Astrocyte (in vitro differentiated cells and primary cell): ENCODE measurements around the gene ADSS1. TPM values are rescaled to one million over a fixed set of nuclear protein-coding genes. Genes with fewer than 3 reads are reported as not detected.
A peak's percentile ranks its signal among the peaks of the same experiment; 100 is the strongest.

ENCODE experiments used
- DNase-seq: peaks from one replicate; pipeline ENCODE4 v3.0.0-alpha.2; 2010; ENCODE audit warnings: low read depth
- FAIRE-seq: peaks from 2 replicates; lab custom pipeline; 2011; peaks lifted over from hg19 to GRCh38; lab: Jason Lieb, UNC
- H2AFZ ChIP-seq: 2 replicates; pipeline ENCODE4 v1.6.0; 2012; ENCODE audit warnings: low read depth, low read length, inconsistent platforms
- H3K27ac ChIP-seq: 2 replicates; pipeline ENCODE4 v1.5.1; 2011; ENCODE audit warnings: low read depth, low read length, inconsistent platforms
- H3K27me3 ChIP-seq: 2 replicates; pipeline ENCODE4 v1.6.0; 2011; ENCODE audit warnings: low read length, inconsistent platforms; ENCODE audit not compliant: insufficient read depth
- H3K36me3 ChIP-seq: 2 replicates; pipeline ENCODE4 v1.5.1; 2011; ENCODE audit warnings: low read length, inconsistent platforms; ENCODE audit not compliant: insufficient read depth
- H3K4me1 ChIP-seq: 2 replicates; pipeline ENCODE4 v1.5.1; 2011; ENCODE audit warnings: low read length, inconsistent platforms; ENCODE audit not compliant: insufficient read depth
- H3K4me2 ChIP-seq: 2 replicates; pipeline ENCODE4 v1.6.0; 2012; ENCODE audit warnings: low read length, inconsistent platforms
- H3K4me3 ChIP-seq: 2 replicates; pipeline ENCODE4 v1.5.1; 2011; ENCODE audit warnings: low read depth, mild to moderate bottlenecking, low read length, inconsistent platforms; ENCODE audit not compliant: insufficient read depth
- H3K79me2 ChIP-seq: 2 replicates; pipeline ENCODE4 v1.6.0; 2012; ENCODE audit warnings: mild to moderate bottlenecking, low read length, inconsistent platforms; ENCODE audit not compliant: insufficient read depth
- H3K9ac ChIP-seq: 2 replicates; pipeline ENCODE4 v1.6.0; 2012; ENCODE audit warnings: mild to moderate bottlenecking, low read length, inconsistent platforms
- H3K9me3 ChIP-seq: 2 replicates; pipeline ENCODE4 v1.5.1; 2012; ENCODE audit warnings: low read depth, mild to moderate bottlenecking, low read length, inconsistent platforms; ENCODE audit not compliant: insufficient read depth
- H4K20me1 ChIP-seq: 2 replicates; pipeline ENCODE4 v1.6.0; 2012; ENCODE audit warnings: low read length, inconsistent platforms; ENCODE audit not compliant: insufficient read depth
- H3K27ac Mint-ChIP-seq: one replicate; pipeline ENCODE4 v1.8.0; 2021; ENCODE audit warnings: mild to moderate bottlenecking, mixed read lengths; ENCODE audit not compliant: unreplicated experiment
- H3K27me3 Mint-ChIP-seq: one replicate; pipeline ENCODE4 v1.8.0; 2021; ENCODE audit warnings: low read depth, mixed read lengths; ENCODE audit not compliant: unreplicated experiment
- H3K36me3 Mint-ChIP-seq: one replicate; pipeline ENCODE4 v1.8.0; 2021; ENCODE audit warnings: low read depth, mixed read lengths; ENCODE audit not compliant: unreplicated experiment
- H3K4me1 Mint-ChIP-seq: one replicate; pipeline ENCODE4 v1.8.0; 2021; ENCODE audit warnings: low read depth, mixed read lengths; ENCODE audit not compliant: unreplicated experiment
- H3K4me3 Mint-ChIP-seq: one replicate; pipeline ENCODE4 v1.8.0; 2021; ENCODE audit warnings: mild to moderate bottlenecking, moderate library complexity, mixed read lengths; ENCODE audit not compliant: unreplicated experiment
- H3K9me3 Mint-ChIP-seq: one replicate; pipeline ENCODE4 v1.8.0; 2021; ENCODE audit warnings: mild to moderate bottlenecking, mixed read lengths; ENCODE audit not compliant: unreplicated experiment
- CTCF ChIP-seq: IDR thresholded peaks from 2 replicates; pipeline ENCODE4 v1.5.1; 2011; ENCODE audit warnings: low read depth, mild to moderate bottlenecking, inconsistent platforms, low read length, moderate library complexity; ENCODE audit not compliant: insufficient read depth
- EZH2 ChIP-seq: IDR thresholded peaks from 2 replicates; pipeline ENCODE4 v1.6.1; 2012; ENCODE audit warnings: mild to moderate bottlenecking, low read length, inconsistent platforms; ENCODE audit not compliant: insufficient read depth
- total RNA-seq: library from RNA; stranded (reverse); gene quantifications from 2 replicates; pipeline ENCODE4 v1.2.1, GENCODE V29; 2021

The ADSS1 gene
- total RNA-seq, 1 donor from 2014 or later = 4.4 TPM

- no peaks in the 10 kb centered on the region for H3K27me3 Mint-ChIP-seq
- peak overlapping the region; percentile 74 for H3K4me3 ChIP-seq
- peaks cover 21% of the 10 kb centered on the region for H3K4me1 Mint-ChIP-seq
- H3K4me1 ChIP-seq = peaks cover 21% of the 10 kb centered on the region
- no peaks in the 10 kb centered on the region for H3K9me3 Mint-ChIP-seq
- peaks cover 3% of the 10 kb centered on the region for H3K36me3 Mint-ChIP-seq
- peaks cover 36% of the 10 kb centered on the region for H4K20me1 ChIP-seq
- peaks cover 38% of the 10 kb centered on the region for H3K79me2 ChIP-seq
- FAIRE-seq (no peak), DNase-seq (no peak)
- peak overlapping the region; percentile 67 for H3K9ac ChIP-seq
- no peaks in the 10 kb centered on the region for H3K27me3 ChIP-seq
- no peaks in the 10 kb centered on the region for H3K9me3 ChIP-seq
- H3K4me2 ChIP-seq = peak overlapping the region; percentile 100
- peaks cover 8% of the 10 kb centered on the region for H3K36me3 ChIP-seq
- peak overlapping the region; percentile 82 for H3K27ac ChIP-seq
- peak overlapping the region; percentile 91 for H2AFZ ChIP-seq
- H3K4me3 Mint-ChIP-seq = no peak overlapping the region
- no peak overlapping the region for H3K27ac Mint-ChIP-seq
- TF ChIP-seq CTCF (no peak), EZH2 (no peak)
Measured at GRCh38 chr14:104751539-104752422, 27.8 kb downstream of the ADSS1 start.

DNA sequence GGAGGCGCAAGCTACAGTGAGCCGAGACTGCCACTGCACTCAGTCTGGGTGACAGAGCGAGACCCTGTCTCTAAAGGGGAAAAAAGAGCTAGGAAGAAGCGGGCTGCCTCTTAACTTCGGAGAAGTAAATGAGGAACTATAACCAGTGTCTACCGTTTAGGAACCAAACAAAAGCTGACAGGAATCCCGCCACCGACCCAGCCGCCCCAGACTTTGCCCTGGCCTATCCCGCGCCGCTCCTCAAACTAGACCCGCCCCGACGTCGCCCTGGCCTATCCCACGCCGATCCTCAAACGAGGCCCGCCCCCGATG is 28.4 kb downstream of the ADSS1 start:
- H3K4me3 ChIP-seq = peak overlapping the region; percentile 74
- H3K27me3 ChIP-seq = no peaks in the 10 kb centered on the region
- peak overlapping the region; percentile 82 for H3K27ac ChIP-seq
- no peaks in the 10 kb centered on the region for H3K9me3 Mint-ChIP-seq
- no peaks in the 10 kb centered on the region for H3K27me3 Mint-ChIP-seq
- H3K4me3 Mint-ChIP-seq = peak overlapping the region; percentile 91
- peaks cover 3% of the 10 kb centered on the region for H3K36me3 Mint-ChIP-seq
- no peak for DNase-seq
- H3K36me3 ChIP-seq = peaks cover 8% of the 10 kb centered on the region
- peaks cover 39% of the 10 kb centered on the region for H3K79me2 ChIP-seq
- no peaks in the 10 kb centered on the region for H3K9me3 ChIP-seq
- FAIRE-seq = no peak
- H4K20me1 ChIP-seq = peaks cover 41% of the 10 kb centered on the region
- TF ChIP-seq EZH2 (no peak), CTCF (no peak)
- H3K27ac Mint-ChIP-seq = no peak overlapping the region
- H3K9ac ChIP-seq = peak overlapping the region; percentile 67
- peaks cover 21% of the 10 kb centered on the region for H3K4me1 Mint-ChIP-seq
- H2AFZ ChIP-seq = peak overlapping the region; percentile 91
- peaks cover 21% of the 10 kb centered on the region for H3K4me1 ChIP-seq
- peak overlapping the region; percentile 100 for H3K4me2 ChIP-seq
